ENCODE data around the gene TUBA4A.

TUBA4A gene

DNA sequence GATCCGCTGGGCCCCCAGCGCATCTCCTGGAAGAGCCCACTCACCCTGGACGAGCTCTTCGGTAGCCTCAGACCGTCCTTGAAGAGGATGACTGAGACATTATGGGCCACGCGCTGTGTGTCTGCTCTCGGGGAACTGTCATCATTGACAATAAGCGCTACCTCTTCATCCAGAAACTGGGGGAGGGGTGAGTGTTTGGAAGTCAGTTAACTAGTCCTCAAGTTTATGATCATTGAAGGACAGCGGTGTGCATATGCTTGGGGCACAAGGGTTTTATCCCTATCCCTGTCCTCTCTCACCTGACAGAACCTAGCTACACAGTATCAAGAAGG lies 7.9 kb downstream of the TUBA4A start:
- no peak for DNase-seq (ENCODE audit: low spot score)
- TF ChIP-seq, protein P1, sequence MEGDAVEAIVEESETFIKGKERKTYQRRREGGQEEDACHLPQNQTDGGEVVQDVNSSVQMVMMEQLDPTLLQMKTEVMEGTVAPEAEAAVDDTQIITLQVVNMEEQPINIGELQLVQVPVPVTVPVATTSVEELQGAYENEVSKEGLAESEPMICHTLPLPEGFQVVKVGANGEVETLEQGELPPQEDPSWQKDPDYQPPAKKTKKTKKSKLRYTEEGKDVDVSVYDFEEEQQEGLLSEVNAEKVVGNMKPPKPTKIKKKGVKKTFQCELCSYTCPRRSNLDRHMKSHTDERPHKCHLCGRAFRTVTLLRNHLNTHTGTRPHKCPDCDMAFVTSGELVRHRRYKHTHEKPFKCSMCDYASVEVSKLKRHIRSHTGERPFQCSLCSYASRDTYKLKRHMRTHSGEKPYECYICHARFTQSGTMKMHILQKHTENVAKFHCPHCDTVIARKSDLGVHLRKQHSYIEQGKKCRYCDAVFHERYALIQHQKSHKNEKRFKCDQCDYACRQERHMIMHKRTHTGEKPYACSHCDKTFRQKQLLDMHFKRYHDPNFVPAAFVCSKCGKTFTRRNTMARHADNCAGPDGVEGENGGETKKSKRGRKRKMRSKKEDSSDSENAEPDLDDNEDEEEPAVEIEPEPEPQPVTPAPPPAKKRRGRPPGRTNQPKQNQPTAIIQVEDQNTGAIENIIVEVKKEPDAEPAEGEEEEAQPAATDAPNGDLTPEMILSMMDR (IDR thresholded peaks at IDR 0.05; ENCODE audit: extremely low read depth, missing control alignments), result no peak

DNA sequence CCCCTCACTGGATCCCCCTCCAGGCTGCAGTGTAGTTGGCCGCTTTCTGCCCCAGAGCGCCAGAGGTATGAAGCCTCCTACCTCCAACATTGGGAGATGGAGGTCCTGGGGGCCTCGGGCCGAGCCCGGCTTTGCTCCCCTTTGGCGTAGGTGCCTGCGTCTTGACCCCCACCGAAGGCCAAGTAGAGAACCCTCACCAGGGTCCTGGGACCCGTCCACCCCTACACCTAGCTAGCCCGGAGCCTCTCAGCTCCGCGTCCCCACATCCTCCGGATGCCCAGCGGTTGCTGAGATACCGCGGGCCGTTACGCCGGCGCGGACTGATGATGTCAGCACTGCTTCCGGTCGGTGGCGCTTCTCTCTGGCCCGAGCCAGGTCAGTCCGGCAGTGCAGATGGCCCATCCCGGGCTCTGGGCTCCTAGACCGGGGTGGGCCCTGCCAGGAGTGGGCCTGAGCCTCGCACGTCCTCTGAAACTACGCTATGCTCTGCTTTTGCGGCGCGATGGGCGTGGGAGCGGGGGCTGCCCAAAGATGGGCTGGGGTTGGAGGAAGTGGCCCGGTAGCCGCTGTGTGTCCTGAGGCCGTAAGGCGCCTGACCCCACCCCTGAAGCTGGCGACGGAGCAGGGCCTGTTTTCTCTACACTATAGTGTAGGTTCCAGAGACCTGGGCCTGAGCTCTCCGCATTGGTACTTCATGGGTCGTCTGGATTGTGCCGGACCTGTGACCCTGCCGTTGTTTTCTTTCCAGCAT lies 8.4 kb downstream of the TUBA4A start, which contains the start of the genes GLB1L and STK16:
Gene GLB1L (minus strand): TSS at position 297 of the 751 bp plus-strand sequence. CDS start 1,871 bp downstream, outside the sequence.
Gene STK16 (plus strand): TSS at position 332 of the 751 bp plus-strand sequence. CDS start 521 bp downstream, outside the sequence.
- peak; percentile 91 for DNase-seq (ENCODE audit: low spot score)
- TF ChIP-seq, protein P1 (IDR thresholded peaks at IDR 0.05; ENCODE audit: extremely low read depth, missing control alignments), result no peak

DNA sequence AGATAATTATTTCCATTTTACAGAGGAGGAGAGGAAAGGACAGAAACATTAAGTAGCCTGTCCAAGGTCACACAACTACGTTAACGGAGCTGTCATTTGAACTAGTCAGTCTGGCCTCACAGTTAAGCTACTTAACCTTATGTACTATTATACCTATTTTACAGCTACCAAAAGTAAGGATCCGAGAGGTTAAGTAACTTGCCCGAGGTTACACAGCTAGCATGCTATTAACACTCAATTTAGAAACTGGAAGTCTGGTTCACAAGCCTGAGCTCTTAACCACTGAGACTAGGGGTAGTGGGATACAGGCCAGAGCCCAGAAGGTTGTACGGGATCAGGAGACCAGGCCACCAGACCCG lies 8.9 kb downstream of the TUBA4A start:
- TF ChIP-seq, protein P1 (IDR thresholded peaks at IDR 0.05; ENCODE audit: extremely low read depth, missing control alignments), result no peak

DNA sequence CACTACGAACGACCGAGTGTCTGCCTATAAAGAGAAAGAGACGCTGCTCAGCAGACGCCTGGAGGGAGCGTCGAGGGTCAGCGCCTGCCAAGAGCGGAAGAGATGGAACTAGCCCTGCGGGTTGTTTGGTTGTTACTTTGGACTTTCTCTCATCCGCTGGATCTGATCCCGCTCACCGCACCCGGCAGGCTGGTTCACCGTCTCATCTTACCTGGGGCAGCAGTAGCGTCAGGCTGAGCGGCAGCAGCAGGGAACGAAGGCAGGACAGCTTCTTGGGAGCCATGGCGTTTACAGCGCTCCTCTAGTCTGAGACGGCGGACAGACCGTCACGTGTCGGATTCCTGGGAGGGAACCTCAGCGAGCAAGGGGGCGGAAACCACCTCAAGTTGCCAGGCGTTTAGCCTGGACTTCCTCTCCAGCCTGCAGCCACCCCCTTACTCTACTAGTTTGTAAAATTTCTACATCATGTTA lies 10.4 kb downstream of the TUBA4A start:
- DNase-seq (ENCODE audit: low spot score), result no peak
- TF ChIP-seq, protein P1 (IDR thresholded peaks at IDR 0.05; ENCODE audit: extremely low read depth, missing control alignments), result no peak

More for the DNA sequence above, 8.9 kb downstream of the TUBA4A start:
- DNase-seq (ENCODE audit: low spot score), result no peak

DNA sequence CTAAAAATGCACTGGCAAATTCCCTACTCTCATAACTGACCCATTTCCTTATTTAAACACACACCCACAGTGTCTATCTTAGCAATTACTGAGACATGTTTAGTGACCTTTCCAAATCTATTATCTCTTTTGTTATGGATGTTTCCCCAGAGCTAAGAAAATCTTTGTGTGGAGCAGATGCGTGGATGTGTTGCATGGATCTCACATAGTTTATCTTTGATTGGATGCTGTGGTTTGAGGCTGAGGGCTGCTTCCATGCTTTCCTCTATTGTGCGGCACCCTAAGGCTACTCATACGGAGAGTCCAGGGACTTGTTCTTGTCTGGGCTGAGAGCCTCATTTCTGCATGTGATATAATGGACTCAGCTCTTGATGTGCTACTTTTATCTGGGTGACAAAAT lies 19.4 kb downstream of the TUBA4A start:
- no peak for DNase-seq (ENCODE audit: low spot score)
- TF ChIP-seq, protein P1 (IDR thresholded peaks at IDR 0.05; ENCODE audit: extremely low read depth, missing control alignments), result no peak

DNA sequence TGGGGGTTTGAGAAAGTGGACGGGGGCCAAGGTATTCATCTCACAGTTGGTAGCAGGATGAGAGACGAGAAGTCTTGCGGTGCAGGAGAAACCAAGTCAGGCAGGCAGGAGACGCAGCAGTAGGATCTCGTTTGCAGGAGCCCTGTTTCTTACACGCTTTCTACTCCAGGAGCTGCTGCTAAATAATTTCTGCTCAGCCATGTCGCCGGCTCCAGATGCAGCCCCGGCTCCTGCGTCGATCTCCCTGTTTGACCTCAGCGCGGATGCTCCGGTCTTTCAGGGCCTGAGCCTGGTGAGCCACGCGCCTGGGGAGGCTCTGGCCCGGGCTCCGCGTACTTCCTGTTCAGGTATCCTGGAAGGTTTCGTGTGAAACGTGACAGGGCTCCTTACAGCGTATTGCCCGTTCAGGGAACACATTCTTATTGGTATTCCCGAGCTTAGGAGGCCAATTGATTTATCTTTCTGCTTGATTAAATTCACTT lies 23.6 kb downstream of the TUBA4A start:
- peak; percentile 55 for DNase-seq (ENCODE audit: low spot score)
- TF ChIP-seq, protein P1 (IDR thresholded peaks at IDR 0.05; ENCODE audit: extremely low read depth, missing control alignments), result no peak

DNA sequence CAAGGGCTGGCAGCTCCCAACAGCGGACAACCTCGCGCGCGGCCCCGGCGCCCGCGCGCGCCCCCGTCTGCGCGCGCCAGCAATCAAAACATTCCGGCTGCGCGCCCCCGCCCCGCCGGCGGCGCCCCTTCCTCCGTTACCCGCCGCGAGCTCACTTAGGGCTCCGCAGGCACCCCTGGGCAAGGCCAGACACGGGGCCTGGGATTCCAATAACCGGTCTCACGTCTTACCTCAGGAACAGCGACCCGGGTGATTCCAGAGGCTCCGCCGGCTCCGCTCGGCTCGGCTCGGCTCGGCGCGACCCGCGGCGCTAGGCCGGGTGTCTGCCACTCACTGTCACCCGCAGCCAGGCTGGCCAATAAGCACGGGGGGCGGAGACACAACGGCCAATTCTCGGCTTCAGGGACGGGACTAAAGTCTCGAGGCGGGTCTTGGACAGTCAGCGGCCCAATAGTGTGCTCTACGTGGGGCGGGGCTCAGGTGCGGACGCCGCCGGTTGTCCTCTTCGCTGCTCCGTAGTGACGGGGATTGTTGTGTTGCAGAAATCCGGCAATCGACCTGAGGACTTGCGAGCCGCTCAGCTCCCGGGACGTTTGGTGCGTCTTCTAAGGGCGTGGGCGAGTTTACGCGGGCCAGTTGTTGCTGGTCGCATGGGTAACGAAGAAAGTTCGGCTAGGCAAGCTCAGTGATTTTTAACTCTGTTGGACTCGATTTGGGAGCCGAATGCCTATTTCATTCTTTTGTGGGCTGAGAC lies 24.2 kb downstream of the TUBA4A start, which contains the start of the genes ANKZF1 and ATG9A:
Gene ANKZF1 (plus strand): TSS at position 502 of the 754 bp plus-strand sequence. CDS start 452 bp downstream, outside the sequence.
Gene ATG9A (minus strand): TSS at position 332 of the 754 bp plus-strand sequence. CDS start 1,612 bp downstream, outside the sequence.
- DNase-seq (ENCODE audit: low spot score), result peak; percentile 99
- TF ChIP-seq, protein P1 (IDR thresholded peaks at IDR 0.05; ENCODE audit: extremely low read depth, missing control alignments), result no peak
